Loucy (cell line): ENCODE measurements around the gene SNAP23.

ENCODE experiments used
- EZH2phosphoT487 ChIP-seq: fragments of 200-600 bp; IDR thresholded peaks from 2 replicates; pipeline ENCODE4 v1.6.1; 2018; ENCODE audit warnings: antibody characterized with exemption, mild to moderate bottlenecking, moderate library complexity, borderline replicate concordance
- TF ChIP-seq, protein P1 (sequence below): fragments of 200-600 bp; sonication (generic); conservative IDR thresholded peaks from 2 replicates; pipeline ENCODE4 v1.5.1; 2014; ENCODE audit warnings: mild to moderate bottlenecking, antibody characterized with exemption, low read length

DNA sequence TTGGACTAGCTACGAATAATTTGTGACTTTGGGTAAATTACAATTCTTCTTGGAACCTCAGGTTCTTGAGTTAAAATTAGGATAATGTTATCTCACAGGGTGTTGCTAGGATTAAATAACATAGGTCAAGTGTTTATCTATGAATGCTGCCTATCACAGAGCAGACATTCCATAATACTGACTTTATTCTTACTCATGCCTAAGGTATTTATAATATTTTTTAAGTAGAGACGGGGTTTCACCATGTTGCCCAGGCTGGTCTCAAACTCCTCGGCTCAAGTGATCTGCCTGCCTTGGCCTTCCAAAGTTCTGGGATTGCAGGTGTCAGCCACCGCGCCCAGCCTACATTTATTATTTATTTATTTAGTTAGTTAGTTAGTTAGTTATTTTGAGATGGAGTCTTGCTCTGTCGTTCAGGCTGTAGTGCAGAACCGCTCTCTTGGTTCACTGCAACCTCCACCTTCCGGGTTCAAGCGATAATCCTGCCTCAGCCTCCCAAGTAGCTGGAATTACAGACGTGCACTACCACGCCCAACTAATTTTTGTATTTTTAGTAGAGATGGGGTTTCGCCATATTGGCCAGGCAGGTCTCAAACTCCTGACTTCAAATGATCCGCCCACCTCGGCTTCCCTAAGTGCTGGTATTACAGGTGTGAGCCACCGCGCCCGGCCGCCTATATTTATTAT lies 3.8 kb upstream of the SNAP23 start:
- TF ChIP-seq, protein P1, sequence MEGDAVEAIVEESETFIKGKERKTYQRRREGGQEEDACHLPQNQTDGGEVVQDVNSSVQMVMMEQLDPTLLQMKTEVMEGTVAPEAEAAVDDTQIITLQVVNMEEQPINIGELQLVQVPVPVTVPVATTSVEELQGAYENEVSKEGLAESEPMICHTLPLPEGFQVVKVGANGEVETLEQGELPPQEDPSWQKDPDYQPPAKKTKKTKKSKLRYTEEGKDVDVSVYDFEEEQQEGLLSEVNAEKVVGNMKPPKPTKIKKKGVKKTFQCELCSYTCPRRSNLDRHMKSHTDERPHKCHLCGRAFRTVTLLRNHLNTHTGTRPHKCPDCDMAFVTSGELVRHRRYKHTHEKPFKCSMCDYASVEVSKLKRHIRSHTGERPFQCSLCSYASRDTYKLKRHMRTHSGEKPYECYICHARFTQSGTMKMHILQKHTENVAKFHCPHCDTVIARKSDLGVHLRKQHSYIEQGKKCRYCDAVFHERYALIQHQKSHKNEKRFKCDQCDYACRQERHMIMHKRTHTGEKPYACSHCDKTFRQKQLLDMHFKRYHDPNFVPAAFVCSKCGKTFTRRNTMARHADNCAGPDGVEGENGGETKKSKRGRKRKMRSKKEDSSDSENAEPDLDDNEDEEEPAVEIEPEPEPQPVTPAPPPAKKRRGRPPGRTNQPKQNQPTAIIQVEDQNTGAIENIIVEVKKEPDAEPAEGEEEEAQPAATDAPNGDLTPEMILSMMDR, result no peak
- no peak for TF ChIP-seq EZH2phosphoT487
